A549 (cell line): Measurements from ENCODE around the gene GNAL. TPM values are rescaled to one million over a fixed set of nuclear protein-coding genes. Genes with fewer than 3 reads are reported as not detected.

ENCODE experiments used
- ATAC-seq, 2 experiments: fragments of 200-7000 bp in 1 of 2; fragments of >200 bp in 1 of 2; cut with Nextera tagmentation in 1 of 2; cut with Tn5 transposase in 1 of 2; 3 replicates each; pipeline versions ENCODE4 v1.8.0 to v1.9.1; 2018 to 2020; ENCODE audit warnings: mild to moderate bottlenecking in 1 of 2, moderate library complexity in 1 of 2
- CTCF ChIA-PET: fragments of 300-600 bp; sonication (Branson Sonifier 250); formaldehyde crosslinking; extraction: SDS; loops from one replicate; lab custom pipeline; 2021; ENCODE audit warnings: antibody characterized with exemption, inconsistent platforms; lab: Yijun Ruan, JAX
- POLR2A ChIA-PET: fragments of 350-600 bp; formaldehyde crosslinking; extraction: SDS; loops from one replicate; lab custom pipeline; 2021; ENCODE audit warnings: antibody characterized with exemption, inconsistent platforms; lab: Yijun Ruan, JAX
- DNase-seq, 2 experiments: peaks; one replicate each; pipeline versions ENCODE4 v3.0.0 to v3.0.0-alpha.2; 2011 to 2016; ENCODE audit warnings: low read depth in 1 of 2, low spot score in 1 of 2
- FAIRE-seq: peaks from 2 replicates; lab custom pipeline; 2011; peaks lifted over from hg19 to GRCh38; lab: Jason Lieb, UNC
- H3K27ac ChIP-seq, 2 experiments: fragments of >200 bp; sonication (Bioruptor Twin); formaldehyde crosslinking; 3 replicates each; pipeline ENCODE4 v1.5.1; 2016 to 2017
- H3K4me1 ChIP-seq: fragments of >200 bp; sonication (Bioruptor Twin); formaldehyde crosslinking; 3 replicates; pipeline ENCODE4 v1.6.1; 2016
- H3K4me2 ChIP-seq: fragments of >200 bp; sonication (Bioruptor Twin); formaldehyde crosslinking; 3 replicates; pipeline ENCODE4 v1.6.1; 2016
- H3K4me3 ChIP-seq: fragments of >200 bp; sonication (Bioruptor Twin); formaldehyde crosslinking; 3 replicates; pipeline ENCODE4 v1.5.1; 2016
- H3K9me3 ChIP-seq: fragments of >200 bp; sonication (Bioruptor Twin); formaldehyde crosslinking; 3 replicates; pipeline ENCODE4 v1.6.1; 2016
- BCL3 ChIP-seq: fragments of >200 bp; sonication (Bioruptor Twin); formaldehyde crosslinking; IDR thresholded peaks from 3 replicates; pipeline ENCODE4 v1.6.1; 2016
- BHLHE40 ChIP-seq: IDR thresholded peaks from 2 replicates; pipeline ENCODE4 v1.6.1; 2012; ENCODE audit warnings: low read depth, low read length, inconsistent platforms
- CHD4 ChIP-seq: fragments of 200-600 bp; sonication (generic); IDR thresholded peaks from 2 replicates; pipeline ENCODE4 v1.6.1; 2016; ENCODE audit warnings: antibody characterized with exemption, mild to moderate bottlenecking, borderline replicate concordance
- E2F6 ChIP-seq: IDR thresholded peaks from 2 replicates; pipeline ENCODE4 v1.6.1; 2012; ENCODE audit warnings: low read depth, borderline replicate concordance
- EHF ChIP-seq: fragments of 250-450 bp; sonication (Bioruptor Pico); IDR thresholded peaks from 2 replicates; pipeline ENCODE4 v1.5.0; 2020; ENCODE audit warnings: mild to moderate bottlenecking
- FOSL2 ChIP-seq, 2 experiments: fragments of 450-650 bp in 1 of 2; fragments of >200 bp in 1 of 2; sonication (Bioruptor Twin) in 1 of 2; formaldehyde crosslinking; IDR thresholded peaks; 2 replicates each; pipeline versions ENCODE4 v1.5.0 to v1.6.1; 2016 to 2020; ENCODE audit warnings: mild to moderate bottlenecking in 1 of 2, moderate library complexity in 1 of 2
- HOXA7 ChIP-seq: fragments of 250-450 bp; sonication (Bioruptor Pico); IDR thresholded peaks from 2 replicates; pipeline ENCODE4 v1.5.0; 2020; ENCODE audit warnings: mild to moderate bottlenecking, moderate library complexity
- KDM1A ChIP-seq: fragments of 200-600 bp; sonication (generic); IDR thresholded peaks from 2 replicates; pipeline ENCODE4 v1.6.1; 2016; ENCODE audit warnings: low read depth, mild to moderate bottlenecking
- NR3C1 ChIP-seq: fragments of >200 bp; sonication (Bioruptor Twin); formaldehyde crosslinking; IDR thresholded peaks from 3 replicates; pipeline ENCODE4 v1.6.1; 2017
- RARB ChIP-seq: fragments of 250-450 bp; sonication (Bioruptor Pico); IDR thresholded peaks from 2 replicates; pipeline ENCODE4 v1.8.0; 2021; ENCODE audit warnings: mild to moderate bottlenecking, moderate library complexity
- RNF2 ChIP-seq: fragments of 200-600 bp; sonication (generic); IDR thresholded peaks from 2 replicates; pipeline ENCODE4 v1.6.1; 2016; ENCODE audit warnings: low read depth, mild to moderate bottlenecking, antibody characterized with exemption, moderate library complexity, borderline replicate concordance
- ZC3H11A ChIP-seq: fragments of 450-650 bp; IDR thresholded peaks from 2 replicates; pipeline ENCODE4 v1.6.1; 2014; ENCODE audit warnings: antibody characterized with exemption, mild to moderate bottlenecking
- ZFP36 ChIP-seq: fragments of 450-650 bp; IDR thresholded peaks from 2 replicates; pipeline ENCODE4 v1.6.1; 2014; ENCODE audit warnings: borderline replicate concordance; ENCODE audit not compliant: partially characterized antibody
- WGBS: methylation state at CpG from one replicate; pipeline ENCODE4 v1.1.6; 2017; ENCODE audit errors: missing lambda C conversion rate; 5-methylcytosine and 5-hydroxymethylcytosine counted together
- polyA plus RNA-seq, 4 experiments: library from polyadenylated mRNA; depleted of rRNA in 3 of 4; stranded (reverse); fragments of >200 nt; fragmentation: RNase III in 1 of 4; extraction: RNeasy Plus Mini Kit Qiagen cat#74134 plus additional on column Dnase treatment in 1 of 4; gene quantifications; 2 replicates in 3 of 4; 3 replicates in 1 of 4; pipeline ENCODE4 v1.2.3, GENCODE V29; 2011 to 2017
- TF ChIP-seq, protein P1 (sequence below): fragments of >200 bp; sonication (Bioruptor Twin); formaldehyde crosslinking; IDR thresholded peaks from 3 replicates; pipeline ENCODE4 v1.5.1; 2016

GNAL gene
- polyA plus RNA-seq, 2 of the 4 experiments (the other 2 are of a cell fraction), result 5.1 to 12.9 TPM

DNA sequence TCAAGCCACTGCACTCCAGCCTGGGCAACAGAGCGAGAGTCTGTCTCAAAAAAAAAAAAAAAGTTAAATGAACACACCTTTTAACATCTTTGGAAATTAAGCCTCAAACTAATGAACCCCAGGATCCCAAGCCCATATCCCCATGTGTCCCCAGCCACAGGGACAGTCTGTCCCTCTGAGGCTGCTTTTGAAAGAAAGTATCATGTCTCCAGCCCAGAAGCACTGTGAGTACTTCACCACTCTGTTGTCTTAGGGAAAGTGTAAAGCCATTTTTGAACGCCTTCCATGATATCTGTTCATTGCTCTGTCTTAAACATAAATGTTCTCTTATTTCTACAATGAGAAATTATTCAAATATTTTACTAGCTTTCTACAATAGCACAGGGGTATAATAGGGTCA is 110.0 kb downstream of the GNAL start:
- Histone ChIP-seq H3K4me1 (peaks cover 6% of the 10 kb centered on the region; the same call in 1 of the 3 replicates), H3K4me2 (no peak overlapping the region), H3K4me3 (no peak overlapping the region), H3K27ac (no peak overlapping the region)
- WGBS, result 80% methylated on average over 2 of the region's 2 CpGs
- ATAC-seq, result no peak
- TF ChIP-seq RARB (no peak), EHF (no peak), KDM1A (no peak)
- TF ChIP-seq, protein P1, sequence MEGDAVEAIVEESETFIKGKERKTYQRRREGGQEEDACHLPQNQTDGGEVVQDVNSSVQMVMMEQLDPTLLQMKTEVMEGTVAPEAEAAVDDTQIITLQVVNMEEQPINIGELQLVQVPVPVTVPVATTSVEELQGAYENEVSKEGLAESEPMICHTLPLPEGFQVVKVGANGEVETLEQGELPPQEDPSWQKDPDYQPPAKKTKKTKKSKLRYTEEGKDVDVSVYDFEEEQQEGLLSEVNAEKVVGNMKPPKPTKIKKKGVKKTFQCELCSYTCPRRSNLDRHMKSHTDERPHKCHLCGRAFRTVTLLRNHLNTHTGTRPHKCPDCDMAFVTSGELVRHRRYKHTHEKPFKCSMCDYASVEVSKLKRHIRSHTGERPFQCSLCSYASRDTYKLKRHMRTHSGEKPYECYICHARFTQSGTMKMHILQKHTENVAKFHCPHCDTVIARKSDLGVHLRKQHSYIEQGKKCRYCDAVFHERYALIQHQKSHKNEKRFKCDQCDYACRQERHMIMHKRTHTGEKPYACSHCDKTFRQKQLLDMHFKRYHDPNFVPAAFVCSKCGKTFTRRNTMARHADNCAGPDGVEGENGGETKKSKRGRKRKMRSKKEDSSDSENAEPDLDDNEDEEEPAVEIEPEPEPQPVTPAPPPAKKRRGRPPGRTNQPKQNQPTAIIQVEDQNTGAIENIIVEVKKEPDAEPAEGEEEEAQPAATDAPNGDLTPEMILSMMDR, result no peak
- TF ChIP-seq, all 56 proteins: peak for 0
- no peaks in the 10 kb centered on the region for H3K9me3 ChIP-seq
- FAIRE-seq (no peak), DNase-seq (no peak)
- CTCF ChIA-PET, result no interaction called here
- POLR2A ChIA-PET, result no interaction called here

DNA sequence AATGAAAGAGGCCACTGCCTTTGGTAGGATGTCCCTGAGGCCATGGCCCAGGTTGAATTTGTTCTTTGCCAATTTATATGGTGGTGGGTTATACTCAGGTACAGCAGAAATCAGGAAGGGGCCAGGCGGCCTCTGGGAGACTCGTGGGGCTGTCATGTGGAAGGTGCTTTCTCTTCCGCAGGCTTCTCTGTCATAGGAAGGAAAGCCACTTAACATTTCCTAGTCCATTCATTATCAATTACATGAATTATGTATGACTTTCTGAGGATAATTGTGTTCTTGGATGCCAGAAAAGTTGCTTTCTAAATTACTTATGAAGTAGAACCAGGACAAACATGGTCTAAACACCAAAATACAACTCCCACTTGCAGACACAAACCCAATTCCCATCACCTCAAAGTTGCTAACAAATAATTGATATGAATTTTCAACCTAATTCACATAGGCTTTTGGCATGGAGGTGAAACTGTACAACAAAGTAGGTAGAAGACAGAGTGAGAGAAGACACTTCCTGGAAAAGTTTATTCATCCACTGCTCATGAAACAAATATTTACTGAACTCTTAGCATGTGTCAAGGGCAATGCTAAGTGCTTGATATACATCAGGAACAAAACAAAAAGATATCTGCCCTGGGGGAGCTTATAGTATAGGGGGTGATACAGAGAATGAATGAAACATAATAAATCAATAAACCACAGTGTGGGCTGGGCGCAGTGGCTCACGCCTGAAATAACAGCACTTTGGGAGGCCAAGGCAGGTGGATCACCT is 111.7 kb downstream of the GNAL start:
- ChIA-PET POLR2A (no interaction called here), CTCF (no interaction called here)
- no peak overlapping the region for H3K4me3 ChIP-seq
- no peak overlapping the region for H3K4me2 ChIP-seq
- DNase-seq, result no peak
- ATAC-seq, result no peak
- peaks cover 6% of the 10 kb centered on the region; the same call in 1 of the 3 replicates for H3K4me1 ChIP-seq
- 88% methylated on average over 5 of the region's 5 CpGs for WGBS
- H3K9me3 ChIP-seq, result no peaks in the 10 kb centered on the region
- TF ChIP-seq E2F6 (no peak), HOXA7 (CRISPR knock-in tag) (no peak), FOSL2 (IDR thresholded peaks at IDR 0.05) (no peak), FOSL2 (CRISPR knock-in tag; IDR thresholded peaks at IDR 0.05) (no peak), CHD4 (no peak), RNF2 (no peak), RARB (no peak)
- TF ChIP-seq, all 56 proteins: peak for 0
- no peak overlapping the region for H3K27ac ChIP-seq
- no peak for FAIRE-seq

GRCh38 chr18:11801573-11801972 is 112.5 kb downstream of the GNAL start:
- no peaks in the 10 kb centered on the region for H3K9me3 ChIP-seq
- FAIRE-seq (no peak), DNase-seq (no peak), ATAC-seq (no peak)
- no peak overlapping the region for H3K4me3 ChIP-seq
- no peak overlapping the region for H3K27ac ChIP-seq
- POLR2A ChIA-PET, result no interaction called here
- TF ChIP-seq ZFP36 (no peak), ZC3H11A (no peak)
- H3K4me1 ChIP-seq, result peaks cover 14% of the 10 kb centered on the region
- 75% methylated on average over 4 of the region's 4 CpGs for WGBS
- H3K4me2 ChIP-seq, result no peak overlapping the region
- CTCF ChIA-PET, result no interaction called here

DNA sequence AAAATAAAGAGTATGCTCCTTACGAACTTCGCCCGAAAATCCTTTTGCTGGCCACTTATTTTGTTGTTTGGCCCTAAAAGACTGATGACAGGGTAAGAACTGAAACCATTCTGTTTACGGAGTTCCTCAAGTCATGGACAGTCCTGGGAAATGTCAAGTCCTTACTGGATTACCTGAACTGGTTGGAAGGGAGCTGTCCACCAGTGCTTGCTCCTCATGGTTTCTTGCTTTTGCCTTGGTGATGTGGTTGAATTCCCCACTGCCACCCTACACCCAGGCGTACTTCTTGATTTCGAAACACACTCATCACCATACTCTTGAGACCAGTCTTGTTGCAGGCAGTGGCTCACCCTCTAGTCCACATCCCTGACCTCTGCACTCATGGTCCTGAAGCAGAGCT is 113.1 kb downstream of the GNAL start:
- ATAC-seq (no peak), FAIRE-seq (no peak), DNase-seq (no peak)
- ChIA-PET POLR2A (no interaction called here), CTCF (no interaction called here)
- TF ChIP-seq BCL3 (no peak), BHLHE40 (no peak), NR3C1 (no peak), RARB (no peak)
- H3K9me3 ChIP-seq, result no peaks in the 10 kb centered on the region; the same call in 2 of the 3 replicates
- H3K4me2 ChIP-seq, result no peak overlapping the region
- H3K27ac ChIP-seq, result no peak overlapping the region
- 93% methylated on average over 6 of the region's 6 CpGs for WGBS
- no peak overlapping the region for H3K4me3 ChIP-seq
- H3K4me1 ChIP-seq, result peaks cover 20% of the 10 kb centered on the region
